HepG2 (cell line): ENCODE measurements around the gene UTRN. TPM values are rescaled to one million over a fixed set of nuclear protein-coding genes. Genes with fewer than 3 reads are reported as not detected.

Experiments used
- GZF1 ChIP-seq: sonication (generic); formaldehyde crosslinking; IDR thresholded peaks from 2 replicates; pipeline ENCODE4 v1.5.1; 2020; ENCODE audit warnings: mild to moderate bottlenecking, missing genetic modification reagents
- HMG20B ChIP-seq: conservative IDR thresholded peaks from 2 replicates; pipeline ENCODE4 v1.6.1; 2016; ENCODE audit warnings: missing genetic modification reagents, missing compliant biosample characterization
- KLF11 ChIP-seq: IDR thresholded peaks from 2 replicates; pipeline ENCODE4 v1.6.1; 2016; ENCODE audit warnings: missing compliant biosample characterization
- KLF9 ChIP-seq: IDR thresholded peaks from 2 replicates; pipeline ENCODE4 v1.6.1; 2016; ENCODE audit warnings: low read depth
- NBN ChIP-seq: fragments of 450-650 bp; conservative IDR thresholded peaks from 2 replicates; pipeline ENCODE4 v1.6.1; 2017
- NFATC3 ChIP-seq: sonication (generic); formaldehyde crosslinking; IDR thresholded peaks from 2 replicates; pipeline ENCODE4 v1.5.1; 2020; ENCODE audit warnings: mild to moderate bottlenecking, missing genetic modification reagents
- NR2F6 ChIP-seq, 2 experiments: IDR thresholded peaks; 2 replicates each; pipeline ENCODE4 v1.6.1; 2016; ENCODE audit warnings: antibody characterized with exemption in 1 of 2, mild to moderate bottlenecking in 1 of 2
- ZNF136 ChIP-seq: sonication (generic); formaldehyde crosslinking; IDR thresholded peaks from 2 replicates; pipeline ENCODE4 v1.8.1; 2022; ENCODE audit warnings: low read depth, mild to moderate bottlenecking, moderate library complexity, missing genetic modification reagents
- ZNF326 ChIP-seq: sonication (generic); formaldehyde crosslinking; IDR thresholded peaks from 2 replicates; pipeline ENCODE4 v1.4.0; 2020; ENCODE audit warnings: missing genetic modification reagents, borderline replicate concordance
- ZNF749 ChIP-seq: sonication (generic); formaldehyde crosslinking; IDR thresholded peaks from 2 replicates; pipeline ENCODE4 v1.8.0; 2022; ENCODE audit warnings: mild to moderate bottlenecking, missing genetic modification reagents, moderate library complexity, borderline replicate concordance
- polyA plus RNA-seq, 8 experiments: library from polyadenylated mRNA; depleted of rRNA in 3 of 8; stranded (reverse) in 7 of 8; unstranded in 1 of 8; fragments of >200 nt; fragmentation: Illumina TruSeq in 4 of 8; extraction: Trizol in 4 of 8; gene quantifications; 2 replicates each; pipeline versions ENCODE4 v1.2.1 to v1.2.3, GENCODE V29; 2011 to 2016; ENCODE audit warnings: low read depth in 4 of 8, missing spikeins in 1 of 8, mixed read lengths in 1 of 8; ENCODE audit not compliant: insufficient read depth in 1 of 8
- total RNA-seq, 5 experiments: library from RNA; depleted of rRNA; stranded (reverse); fragments of >200 nt; fragmentation: Illumina TruSeq; extraction: Trizol; gene quantifications; 2 replicates each; pipeline ENCODE4 v1.2.3, GENCODE V29; 2016; ENCODE audit warnings: low read depth in 1 of 5
- TF ChIP-seq, protein P1 (sequence below): sonication (generic); formaldehyde crosslinking; IDR thresholded peaks from 2 replicates; pipeline ENCODE4 v1.8.0; 2022; ENCODE audit warnings: missing genetic modification reagents, mild to moderate bottlenecking, moderate library complexity, borderline replicate concordance
- TF ChIP-seq, protein P2 (sequence below): sonication (generic); formaldehyde crosslinking; conservative IDR thresholded peaks from 2 replicates; pipeline ENCODE4 v1.4.0; 2020; ENCODE audit warnings: missing genetic modification reagents
- TF ChIP-seq, protein P3 (sequence below): sonication (generic); formaldehyde crosslinking; IDR thresholded peaks from 2 replicates; pipeline ENCODE4 v1.5.1; 2020; ENCODE audit warnings: mild to moderate bottlenecking, missing genetic modification reagents, moderate library complexity
- TF ChIP-seq, protein P4 (sequence below): sonication (generic); formaldehyde crosslinking; IDR thresholded peaks from 2 replicates; pipeline ENCODE4 v1.5.0; 2020; ENCODE audit warnings: mild to moderate bottlenecking, missing genetic modification reagents
- TF ChIP-seq, protein P5 (sequence below): sonication (generic); formaldehyde crosslinking; IDR thresholded peaks from 2 replicates; pipeline ENCODE4 v1.4.0; 2020; ENCODE audit warnings: missing genetic modification reagents, borderline replicate concordance

The UTRN gene
- total and polyA plus RNA-seq, 2 of the 13 experiments (the other 11 are each of a cell fraction or from before 2014, with no cell fraction given) = 102 to 116 TPM

DNA sequence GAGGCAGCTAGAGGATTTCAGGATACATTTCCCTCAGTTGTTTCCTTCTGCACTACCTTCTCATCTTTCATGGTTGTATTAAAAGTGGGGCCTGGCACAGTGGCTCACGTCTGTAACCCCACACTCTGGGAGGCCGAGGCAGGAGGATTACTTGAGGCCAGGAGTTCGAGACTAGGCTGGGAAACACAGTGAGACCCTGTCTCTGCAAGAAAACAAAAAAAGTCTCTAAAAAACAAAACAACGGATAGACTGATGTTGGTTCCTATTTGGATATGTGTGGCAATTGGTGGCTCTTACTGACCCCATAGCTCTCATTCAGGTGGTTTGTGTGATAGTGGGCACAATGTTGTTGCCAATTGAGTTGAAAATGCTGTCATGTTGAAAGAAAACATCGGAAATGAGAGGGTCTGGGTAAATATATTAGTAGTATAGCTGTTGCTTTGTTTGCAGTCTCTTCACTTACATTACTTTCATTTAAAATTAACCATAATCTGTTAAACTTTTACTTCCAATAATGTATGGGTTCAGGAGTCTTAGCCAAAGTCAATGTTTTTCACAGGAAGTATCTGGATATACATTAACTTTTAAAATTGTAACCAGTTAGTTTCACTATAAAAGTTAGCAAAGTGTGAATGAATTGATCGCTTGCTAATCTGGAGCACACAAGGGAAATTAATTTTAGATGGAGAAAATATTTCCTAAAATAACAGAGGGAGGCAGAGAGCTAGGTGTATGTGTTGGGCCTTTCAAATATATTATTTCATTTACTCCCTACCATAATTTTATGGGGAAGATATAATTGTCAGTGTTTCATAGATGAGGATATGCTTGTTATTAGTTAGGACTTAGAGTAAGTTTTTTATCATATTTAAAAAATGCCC is 31.1 kb downstream of the UTRN start (continued):
- TF ChIP-seq, protein P1, sequence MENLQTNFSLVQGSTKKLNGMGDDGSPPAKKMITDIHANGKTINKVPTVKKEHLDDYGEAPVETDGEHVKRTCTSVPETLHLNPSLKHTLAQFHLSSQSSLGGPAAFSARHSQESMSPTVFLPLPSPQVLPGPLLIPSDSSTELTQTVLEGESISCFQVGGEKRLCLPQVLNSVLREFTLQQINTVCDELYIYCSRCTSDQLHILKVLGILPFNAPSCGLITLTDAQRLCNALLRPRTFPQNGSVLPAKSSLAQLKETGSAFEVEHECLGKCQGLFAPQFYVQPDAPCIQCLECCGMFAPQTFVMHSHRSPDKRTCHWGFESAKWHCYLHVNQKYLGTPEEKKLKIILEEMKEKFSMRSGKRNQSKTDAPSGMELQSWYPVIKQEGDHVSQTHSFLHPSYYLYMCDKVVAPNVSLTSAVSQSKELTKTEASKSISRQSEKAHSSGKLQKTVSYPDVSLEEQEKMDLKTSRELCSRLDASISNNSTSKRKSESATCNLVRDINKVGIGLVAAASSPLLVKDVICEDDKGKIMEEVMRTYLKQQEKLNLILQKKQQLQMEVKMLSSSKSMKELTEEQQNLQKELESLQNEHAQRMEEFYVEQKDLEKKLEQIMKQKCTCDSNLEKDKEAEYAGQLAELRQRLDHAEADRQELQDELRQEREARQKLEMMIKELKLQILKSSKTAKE (CRISPR knock-in tag) = peak; percentile 75; the same call in 1 of the 2 replicates
- TF ChIP-seq, protein P2, sequence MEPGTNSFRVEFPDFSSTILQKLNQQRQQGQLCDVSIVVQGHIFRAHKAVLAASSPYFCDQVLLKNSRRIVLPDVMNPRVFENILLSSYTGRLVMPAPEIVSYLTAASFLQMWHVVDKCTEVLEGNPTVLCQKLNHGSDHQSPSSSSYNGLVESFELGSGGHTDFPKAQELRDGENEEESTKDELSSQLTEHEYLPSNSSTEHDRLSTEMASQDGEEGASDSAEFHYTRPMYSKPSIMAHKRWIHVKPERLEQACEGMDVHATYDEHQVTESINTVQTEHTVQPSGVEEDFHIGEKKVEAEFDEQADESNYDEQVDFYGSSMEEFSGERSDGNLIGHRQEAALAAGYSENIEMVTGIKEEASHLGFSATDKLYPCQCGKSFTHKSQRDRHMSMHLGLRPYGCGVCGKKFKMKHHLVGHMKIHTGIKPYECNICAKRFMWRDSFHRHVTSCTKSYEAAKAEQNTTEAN (CRISPR knock-in tag) = peak; percentile 82; the same call in 1 of the 2 replicates
- TF ChIP-seq NBN (no peak), KLF9 (CRISPR knock-in tag) (peak; percentile 88), ZNF136 (CRISPR knock-in tag) (0 out of 2 replicates have a peak, but pooled peaks have one; percentile 65), ZNF326 (CRISPR knock-in tag) (no peak), KLF11 (CRISPR knock-in tag) (peak; percentile 80; the same call in 1 of the 2 replicates), GZF1 (CRISPR knock-in tag) (0 out of 2 replicates have a peak, but pooled peaks have one; percentile 55), ZNF749 (CRISPR knock-in tag) (0 out of 2 replicates have a peak, but pooled peaks have one; percentile 14), NFATC3 (0 out of 2 replicates have a peak, but pooled peaks have one; percentile 68), HMG20B (CRISPR knock-in tag) (0 out of 2 replicates have a peak, but pooled peaks have one; percentile 33), NR2F6 (IDR thresholded peaks at IDR 0.05) (peak; percentile 93), NR2F6 (CRISPR knock-in tag; IDR thresholded peaks at IDR 0.05) (peak; percentile 90)
- TF ChIP-seq, protein P3, sequence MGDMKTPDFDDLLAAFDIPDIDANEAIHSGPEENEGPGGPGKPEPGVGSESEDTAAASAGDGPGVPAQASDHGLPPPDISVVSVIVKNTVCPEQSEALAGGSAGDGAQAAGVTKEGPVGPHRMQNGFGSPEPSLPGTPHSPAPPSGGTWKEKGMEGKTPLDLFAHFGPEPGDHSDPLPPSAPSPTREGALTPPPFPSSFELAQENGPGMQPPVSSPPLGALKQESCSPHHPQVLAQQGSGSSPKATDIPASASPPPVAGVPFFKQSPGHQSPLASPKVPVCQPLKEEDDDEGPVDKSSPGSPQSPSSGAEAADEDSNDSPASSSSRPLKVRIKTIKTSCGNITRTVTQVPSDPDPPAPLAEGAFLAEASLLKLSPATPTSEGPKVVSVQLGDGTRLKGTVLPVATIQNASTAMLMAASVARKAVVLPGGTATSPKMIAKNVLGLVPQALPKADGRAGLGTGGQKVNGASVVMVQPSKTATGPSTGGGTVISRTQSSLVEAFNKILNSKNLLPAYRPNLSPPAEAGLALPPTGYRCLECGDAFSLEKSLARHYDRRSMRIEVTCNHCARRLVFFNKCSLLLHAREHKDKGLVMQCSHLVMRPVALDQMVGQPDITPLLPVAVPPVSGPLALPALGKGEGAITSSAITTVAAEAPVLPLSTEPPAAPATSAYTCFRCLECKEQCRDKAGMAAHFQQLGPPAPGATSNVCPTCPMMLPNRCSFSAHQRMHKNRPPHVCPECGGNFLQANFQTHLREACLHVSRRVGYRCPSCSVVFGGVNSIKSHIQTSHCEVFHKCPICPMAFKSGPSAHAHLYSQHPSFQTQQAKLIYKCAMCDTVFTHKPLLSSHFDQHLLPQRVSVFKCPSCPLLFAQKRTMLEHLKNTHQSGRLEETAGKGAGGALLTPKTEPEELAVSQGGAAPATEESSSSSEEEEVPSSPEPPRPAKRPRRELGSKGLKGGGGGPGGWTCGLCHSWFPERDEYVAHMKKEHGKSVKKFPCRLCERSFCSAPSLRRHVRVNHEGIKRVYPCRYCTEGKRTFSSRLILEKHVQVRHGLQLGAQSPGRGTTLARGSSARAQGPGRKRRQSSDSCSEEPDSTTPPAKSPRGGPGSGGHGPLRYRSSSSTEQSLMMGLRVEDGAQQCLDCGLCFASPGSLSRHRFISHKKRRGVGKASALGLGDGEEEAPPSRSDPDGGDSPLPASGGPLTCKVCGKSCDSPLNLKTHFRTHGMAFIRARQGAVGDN = peak; percentile 5; the same call in 1 of the 2 replicates
- TF ChIP-seq, protein P4, sequence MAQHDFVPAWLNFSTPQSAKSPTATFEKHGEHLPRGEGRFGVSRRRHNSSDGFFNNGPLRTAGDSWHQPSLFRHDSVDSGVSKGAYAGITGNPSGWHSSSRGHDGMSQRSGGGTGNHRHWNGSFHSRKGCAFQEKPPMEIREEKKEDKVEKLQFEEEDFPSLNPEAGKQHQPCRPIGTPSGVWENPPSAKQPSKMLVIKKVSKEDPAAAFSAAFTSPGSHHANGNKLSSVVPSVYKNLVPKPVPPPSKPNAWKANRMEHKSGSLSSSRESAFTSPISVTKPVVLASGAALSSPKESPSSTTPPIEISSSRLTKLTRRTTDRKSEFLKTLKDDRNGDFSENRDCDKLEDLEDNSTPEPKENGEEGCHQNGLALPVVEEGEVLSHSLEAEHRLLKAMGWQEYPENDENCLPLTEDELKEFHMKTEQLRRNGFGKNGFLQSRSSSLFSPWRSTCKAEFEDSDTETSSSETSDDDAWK = no peak
- TF ChIP-seq, protein P5, sequence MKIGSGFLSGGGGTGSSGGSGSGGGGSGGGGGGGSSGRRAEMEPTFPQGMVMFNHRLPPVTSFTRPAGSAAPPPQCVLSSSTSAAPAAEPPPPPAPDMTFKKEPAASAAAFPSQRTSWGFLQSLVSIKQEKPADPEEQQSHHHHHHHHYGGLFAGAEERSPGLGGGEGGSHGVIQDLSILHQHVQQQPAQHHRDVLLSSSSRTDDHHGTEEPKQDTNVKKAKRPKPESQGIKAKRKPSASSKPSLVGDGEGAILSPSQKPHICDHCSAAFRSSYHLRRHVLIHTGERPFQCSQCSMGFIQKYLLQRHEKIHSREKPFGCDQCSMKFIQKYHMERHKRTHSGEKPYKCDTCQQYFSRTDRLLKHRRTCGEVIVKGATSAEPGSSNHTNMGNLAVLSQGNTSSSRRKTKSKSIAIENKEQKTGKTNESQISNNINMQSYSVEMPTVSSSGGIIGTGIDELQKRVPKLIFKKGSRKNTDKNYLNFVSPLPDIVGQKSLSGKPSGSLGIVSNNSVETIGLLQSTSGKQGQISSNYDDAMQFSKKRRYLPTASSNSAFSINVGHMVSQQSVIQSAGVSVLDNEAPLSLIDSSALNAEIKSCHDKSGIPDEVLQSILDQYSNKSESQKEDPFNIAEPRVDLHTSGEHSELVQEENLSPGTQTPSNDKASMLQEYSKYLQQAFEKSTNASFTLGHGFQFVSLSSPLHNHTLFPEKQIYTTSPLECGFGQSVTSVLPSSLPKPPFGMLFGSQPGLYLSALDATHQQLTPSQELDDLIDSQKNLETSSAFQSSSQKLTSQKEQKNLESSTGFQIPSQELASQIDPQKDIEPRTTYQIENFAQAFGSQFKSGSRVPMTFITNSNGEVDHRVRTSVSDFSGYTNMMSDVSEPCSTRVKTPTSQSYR (CRISPR knock-in tag) = no peak; the same call in 1 of the 2 replicates
